ENCODE measurements around the gene CENPV. TPM values are rescaled to one million over a fixed set of nuclear protein-coding genes. Genes with fewer than 3 reads are reported as not detected.

The CENPV gene
- total RNA-seq, 4 donors from 2014 or later = 0.70 to 3.7 (median 1.8) TPM

- Histone ChIP-seq H3K4me3 (no peak overlapping the region), H3K27me3 (no peaks in the 10 kb centered on the region), H3K4me1 (no peaks in the 10 kb centered on the region), H3K27ac (no peak overlapping the region), H3K9me3 (no peaks in the 10 kb centered on the region), H3K36me3 (peaks cover 25% of the 10 kb centered on the region)
- WGBS = 88% methylated on average over 5 of the region's 5 CpGs
- DNase-seq (ENCODE audit: low spot score in 2 of 2) = no peak
- TF ChIP-seq POLR2AphosphoS5 (IDR thresholded peaks at IDR 0.05) (no peak), CTCF (IDR thresholded peaks at IDR 0.05) (no peak), POLR2A (IDR thresholded peaks at IDR 0.05) (no peak), EP300 (IDR thresholded peaks at IDR 0.05) (no peak)
Observed at GRCh38 chr17:16345565-16345964, 7.7 kb downstream of the CENPV start.

- TF ChIP-seq POLR2A (IDR thresholded peaks at IDR 0.05) = no peak
- TF ChIP-seq CTCF (IDR thresholded peaks at IDR 0.05) = no peak
- TF ChIP-seq POLR2AphosphoS5 (IDR thresholded peaks at IDR 0.05) = no peak
- no peak for TF ChIP-seq EP300 (IDR thresholded peaks at IDR 0.05)
- no peak overlapping the region for H3K4me3 ChIP-seq
- 88% methylated on average over 3 of the region's 3 CpGs for WGBS
- H3K27me3 ChIP-seq = no peaks in the 10 kb centered on the region
- DNase-seq (ENCODE audit: low spot score in 2 of 2) = peak in 1 of 2 donors; percentile 18
- H3K27ac ChIP-seq = no peak overlapping the region
- H3K9me3 ChIP-seq = no peaks in the 10 kb centered on the region
- peaks cover 20% of the 10 kb centered on the region for H3K36me3 ChIP-seq
- no peaks in the 10 kb centered on the region for H3K4me1 ChIP-seq
Observed at GRCh38 chr17:16343569-16343968, 9.7 kb downstream of the CENPV start.

- Histone ChIP-seq H3K36me3 (peaks cover 20% of the 10 kb centered on the region), H3K4me1 (no peaks in the 10 kb centered on the region), H3K27ac (no peak overlapping the region), H3K27me3 (no peaks in the 10 kb centered on the region), H3K4me3 (no peak overlapping the region), H3K9me3 (no peaks in the 10 kb centered on the region)
- peak in 1 of 2 donors; percentile 49 for DNase-seq (ENCODE audit: low spot score in 2 of 2)
- 66% methylated on average over 4 of the region's 4 CpGs for WGBS
- no peak for TF ChIP-seq EP300 (IDR thresholded peaks at IDR 0.05)
- TF ChIP-seq POLR2AphosphoS5 (IDR thresholded peaks at IDR 0.05) = no peak
- no peak for TF ChIP-seq POLR2A (IDR thresholded peaks at IDR 0.05)
- no peak for TF ChIP-seq CTCF (IDR thresholded peaks at IDR 0.05)
Observed at GRCh38 chr17:16342979-16343378, 10.3 kb downstream of the CENPV start.

GRCh38 chr17:16339959-16340358 is 13.3 kb downstream of the CENPV start:
- Histone ChIP-seq H3K27me3 (no peaks in the 10 kb centered on the region), H3K9me3 (no peaks in the 10 kb centered on the region), H3K36me3 (peaks cover 20% of the 10 kb centered on the region), H3K4me1 (no peaks in the 10 kb centered on the region), H3K27ac (no peak overlapping the region), H3K4me3 (no peak overlapping the region)
- WGBS = 91% methylated on average over 1 of the region's 1 CpG
- DNase-seq (ENCODE audit: low spot score in 2 of 2) = no peak
- TF ChIP-seq EP300 (IDR thresholded peaks at IDR 0.05) (no peak), CTCF (IDR thresholded peaks at IDR 0.05) (no peak), POLR2AphosphoS5 (IDR thresholded peaks at IDR 0.05) (no peak), POLR2A (IDR thresholded peaks at IDR 0.05) (no peak)

- whole genome bisulfite sequencing = 91% methylated on average over 1 of the region's 1 CpG
- no peaks in the 10 kb centered on the region for H3K9me3 ChIP-seq
- no peak overlapping the region for H3K27ac ChIP-seq
- no peak overlapping the region for H3K4me3 ChIP-seq
- no peak for DNase-seq (ENCODE audit: low spot score in 2 of 2)
- TF ChIP-seq POLR2A (IDR thresholded peaks at IDR 0.05) = no peak
- TF ChIP-seq EP300 (IDR thresholded peaks at IDR 0.05) = no peak
- TF ChIP-seq POLR2AphosphoS5 (IDR thresholded peaks at IDR 0.05) = no peak
- no peak for TF ChIP-seq CTCF (IDR thresholded peaks at IDR 0.05)
- no peaks in the 10 kb centered on the region for H3K27me3 ChIP-seq
- H3K36me3 ChIP-seq = peaks cover 19% of the 10 kb centered on the region
- no peaks in the 10 kb centered on the region for H3K4me1 ChIP-seq
Observed at GRCh38 chr17:16339402-16339801, 13.9 kb downstream of the CENPV start.
